Stimulated activated effector memory CD8-positive, alpha-beta T cell treated with anti-CD3 and anti-CD28 coated beads, Interleukin-12 subunit alpha, Interleukin-12 subunit beta, amount 100 ng/mL, for 72 hours (primary cell): ENCODE measurements around the gene PCBP3.

Source experiments
- ATAC-seq: fragments of 150-1000 bp; cut with Tn5 transposase; 2 replicates; pipeline ENCODE4 v1.10.0; 2021
- DNase-seq, 2 donors: peaks; one replicate each; pipeline ENCODE4 v3.0.0; 2021 to 2022; ENCODE audit warnings: low spot score in 2 of 2
- H3K27ac Mint-ChIP-seq: one replicate; pipeline ENCODE4 v1.8.0; 2022; ENCODE audit warnings: mild to moderate bottlenecking, mixed read lengths
- H3K36me3 Mint-ChIP-seq: one replicate; pipeline ENCODE4 v1.8.0; 2022; ENCODE audit warnings: mild to moderate bottlenecking, mixed read lengths
- H3K4me1 Mint-ChIP-seq: one replicate; pipeline ENCODE4 v1.8.0; 2022; ENCODE audit warnings: mixed read lengths
- H3K4me3 Mint-ChIP-seq: one replicate; pipeline ENCODE4 v1.8.0; 2022; ENCODE audit warnings: mild to moderate bottlenecking, mixed read lengths
- H3K9me3 Mint-ChIP-seq: one replicate; pipeline ENCODE4 v1.8.0; 2022; ENCODE audit warnings: mixed read lengths

Gene PCBP3

DNA sequence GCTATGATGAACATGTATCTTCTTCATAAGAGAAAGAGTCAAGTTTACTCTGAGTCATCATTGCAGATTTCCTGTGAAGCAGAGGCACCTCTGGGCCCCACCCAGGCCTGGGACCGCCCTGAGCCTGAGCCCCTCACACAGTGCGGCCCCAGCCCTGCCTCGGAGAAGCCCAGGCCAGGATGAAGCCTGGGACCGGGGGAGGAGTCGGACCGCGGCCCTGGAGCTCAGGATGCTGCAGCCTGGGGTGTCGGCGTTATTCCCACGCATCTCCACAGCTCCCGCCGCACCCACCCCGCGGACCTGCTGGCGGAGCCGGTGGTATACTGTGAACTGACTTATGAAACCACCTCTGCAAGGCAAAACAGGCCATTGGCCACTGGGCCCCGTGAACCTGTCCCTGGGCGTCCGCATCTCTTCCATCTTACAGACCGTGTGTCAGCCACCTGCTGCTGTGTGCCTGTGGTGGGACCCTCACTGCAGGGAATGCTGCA is 335.7 kb downstream of the PCBP3 start:
- no peaks in the 10 kb centered on the region for H3K9me3 Mint-ChIP-seq

DNA sequence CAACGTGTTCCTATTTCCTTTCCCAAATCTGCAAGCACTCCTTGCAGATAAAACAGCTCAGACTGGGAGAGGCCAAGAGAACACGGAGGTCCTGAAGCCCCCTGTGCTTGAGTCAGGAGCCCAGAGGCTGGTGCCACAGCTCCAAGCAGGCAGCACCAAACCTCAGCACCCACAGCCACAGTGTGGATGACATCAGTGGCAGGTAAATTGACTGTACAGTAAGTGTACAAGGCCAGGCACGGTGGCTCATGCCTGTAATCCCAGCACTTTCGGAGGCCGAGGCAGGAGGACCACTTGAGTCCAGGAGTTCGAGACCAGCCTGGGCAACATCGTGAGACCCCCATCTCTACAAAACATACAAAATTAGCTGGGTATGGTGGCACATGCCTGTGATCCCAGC is 336.1 kb downstream of the PCBP3 start:
- ATAC-seq: peak; percentile 62
- Mint-ChIP-seq H3K4me3 (no peak overlapping the region), H3K4me1 (peaks cover 23% of the 10 kb centered on the region), H3K9me3 (peaks cover 3% of the 10 kb centered on the region), H3K36me3 (no peaks in the 10 kb centered on the region), H3K27ac (no peak overlapping the region)
- DNase-seq: no peak

More for the DNA sequence above, 335.7 kb downstream of the PCBP3 start:
- Mint-ChIP-seq H3K4me1 (peaks cover 23% of the 10 kb centered on the region), H3K27ac (no peak overlapping the region), H3K4me3 (no peak overlapping the region), H3K36me3 (no peaks in the 10 kb centered on the region)
- DNase-seq (no peak), ATAC-seq (peak; percentile 61)

DNA sequence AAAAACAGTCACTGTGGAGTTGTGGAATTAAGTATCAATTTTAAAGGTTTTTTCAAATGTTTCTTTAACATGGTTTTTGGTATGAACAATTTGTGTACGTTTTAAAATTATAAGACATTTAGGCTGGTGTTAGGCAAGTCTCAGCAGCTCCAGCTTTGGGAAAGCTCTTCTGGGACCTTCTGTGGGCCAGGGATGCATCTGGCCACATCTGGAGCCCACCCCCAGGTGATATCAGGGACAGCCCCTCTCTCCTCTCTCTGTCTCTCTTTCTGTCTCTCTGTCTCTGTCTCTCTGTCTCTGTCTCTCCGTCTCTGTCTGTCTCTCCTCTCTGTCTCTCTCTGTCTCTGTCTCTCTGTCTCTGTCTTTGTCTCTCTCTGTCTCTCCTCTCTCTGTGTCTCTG is 336.7 kb downstream of the PCBP3 start:
- no peak for ATAC-seq
- DNase-seq: no peak
- Mint-ChIP-seq H3K36me3 (no peaks in the 10 kb centered on the region), H3K4me3 (no peak overlapping the region), H3K4me1 (peaks cover 22% of the 10 kb centered on the region), H3K9me3 (peaks cover 3% of the 10 kb centered on the region), H3K27ac (no peak overlapping the region)

DNA sequence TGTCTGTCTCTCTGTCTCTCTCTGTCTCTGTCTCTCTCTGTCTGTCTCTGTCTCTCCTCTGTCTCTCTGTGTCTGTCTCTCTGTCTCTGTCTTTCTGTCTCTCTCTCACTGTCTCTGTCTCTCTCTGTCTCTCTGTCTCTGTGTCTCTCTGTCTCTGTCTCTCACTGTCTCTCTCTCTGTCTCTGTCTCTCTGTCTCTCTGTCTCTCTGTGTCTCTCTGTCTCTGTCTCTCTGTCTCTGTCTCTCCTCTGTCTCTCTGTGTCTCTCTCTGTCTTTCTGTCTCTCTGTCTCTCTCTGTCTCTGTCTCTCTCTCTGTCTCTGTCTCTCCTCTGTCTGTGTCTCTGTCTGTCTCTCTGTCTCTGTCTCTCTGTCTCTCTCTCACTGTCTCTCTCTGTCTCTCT is 337.2 kb downstream of the PCBP3 start:
- ATAC-seq: no peak
- Mint-ChIP-seq H3K27ac (no peak overlapping the region), H3K4me3 (no peak overlapping the region), H3K4me1 (peaks cover 18% of the 10 kb centered on the region), H3K9me3 (peaks cover 3% of the 10 kb centered on the region), H3K36me3 (no peaks in the 10 kb centered on the region)
- DNase-seq: no peak

DNA sequence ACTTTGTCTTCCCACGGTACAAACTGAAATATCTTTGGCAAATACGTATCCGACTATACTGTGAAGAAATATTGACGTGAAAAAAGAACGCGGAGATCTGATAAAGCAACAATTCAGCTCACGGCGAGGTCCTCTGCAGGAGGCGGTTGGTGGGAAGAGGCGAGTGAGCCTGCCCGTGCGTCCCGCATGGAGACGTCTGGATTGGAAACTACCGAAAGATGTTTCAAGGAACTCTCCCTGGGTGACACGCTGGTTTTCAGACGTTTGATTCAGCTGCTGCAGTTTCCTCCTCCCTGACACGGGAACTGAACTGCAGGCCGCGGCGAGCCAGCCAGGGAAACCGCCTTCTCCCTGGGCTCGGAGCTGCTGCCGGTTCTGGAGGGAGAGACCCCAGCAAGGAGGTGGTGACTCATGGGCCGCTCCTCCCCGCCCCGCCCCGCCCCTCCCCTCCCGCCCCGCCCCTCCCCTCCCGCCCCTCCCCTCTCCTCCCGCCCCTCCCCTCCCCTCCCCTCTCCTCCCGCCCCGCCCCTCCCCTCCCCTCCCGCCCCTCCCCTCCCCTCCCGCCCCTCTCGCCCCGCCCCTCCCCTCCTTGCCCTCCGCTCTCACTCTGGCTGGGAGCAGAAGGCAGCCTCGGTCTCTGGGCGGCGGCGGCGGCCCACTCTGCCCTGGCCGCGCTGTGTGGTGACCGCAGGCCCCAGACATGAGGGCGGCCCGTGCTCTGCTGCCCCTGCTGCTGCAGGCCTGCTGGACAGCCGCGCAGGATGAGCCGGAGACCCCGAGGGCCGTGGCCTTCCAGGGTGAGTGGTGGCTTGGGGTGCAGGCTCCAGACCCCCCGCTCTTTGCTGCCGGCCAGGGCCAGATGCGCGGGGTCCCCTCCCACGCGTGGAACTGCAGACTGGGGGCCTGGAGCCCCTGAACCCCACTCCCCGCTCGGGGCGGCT is 337.9 kb downstream of the PCBP3 start, which contains the start of gene COL6A1:
COL6A1 (plus strand) TSS at position 620 of the 941 bp plus-strand sequence; CDS start at position 701, 81 bp downstream.
- Mint-ChIP-seq H3K27ac (no peak within 1 kb of the TSS), H3K4me1 (peaks cover 16% of the 10 kb centered on the region)
- peak; percentile 54 for ATAC-seq

DNA sequence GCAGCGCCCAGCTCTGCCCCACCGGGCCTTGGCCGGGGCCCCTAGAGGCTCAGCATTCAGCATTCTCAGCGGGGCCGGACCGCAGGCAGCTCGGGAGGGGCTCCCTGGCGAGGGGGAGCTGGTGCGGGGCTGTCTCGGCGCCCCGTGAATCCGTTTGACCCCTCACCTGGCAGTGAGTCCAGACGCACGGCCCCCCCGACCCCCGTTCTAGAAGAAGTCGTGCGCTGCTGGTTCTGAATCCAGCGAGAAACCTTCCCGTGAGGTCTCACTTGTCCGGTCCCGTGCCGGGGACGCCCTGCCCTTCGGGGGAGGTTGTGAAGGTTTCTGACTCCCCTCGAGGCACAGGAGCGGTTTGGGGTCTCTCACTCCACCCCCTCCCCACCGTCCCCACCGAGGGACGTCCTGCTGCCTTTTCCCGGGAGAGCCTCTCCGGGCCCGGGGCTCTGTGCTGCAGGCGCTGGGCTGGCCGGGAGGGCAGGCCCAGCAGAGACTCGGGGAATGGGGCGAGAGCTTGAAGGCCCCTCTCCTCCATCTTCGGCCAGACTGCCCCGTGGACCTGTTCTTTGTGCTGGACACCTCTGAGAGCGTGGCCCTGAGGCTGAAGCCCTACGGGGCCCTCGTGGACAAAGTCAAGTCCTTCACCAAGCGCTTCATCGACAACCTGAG is 338.7 kb downstream of the PCBP3 start:
- no peak overlapping the region for H3K4me3 Mint-ChIP-seq
- H3K27ac Mint-ChIP-seq: no peak overlapping the region
- peaks cover 3% of the 10 kb centered on the region for H3K9me3 Mint-ChIP-seq
- H3K4me1 Mint-ChIP-seq: peaks cover 16% of the 10 kb centered on the region
- peak; percentile 12 for ATAC-seq
- no peak for DNase-seq
- no peaks in the 10 kb centered on the region for H3K36me3 Mint-ChIP-seq

More for the DNA sequence above, 337.9 kb downstream of the PCBP3 start, which contains the start of gene COL6A1:
- Mint-ChIP-seq H3K36me3 (no peaks in the 10 kb centered on the region), H3K9me3 (peaks cover 3% of the 10 kb centered on the region), H3K4me3 (no peak within 1 kb of the TSS)
- peak in 1 of 2 donors; percentile 78 for DNase-seq

DNA sequence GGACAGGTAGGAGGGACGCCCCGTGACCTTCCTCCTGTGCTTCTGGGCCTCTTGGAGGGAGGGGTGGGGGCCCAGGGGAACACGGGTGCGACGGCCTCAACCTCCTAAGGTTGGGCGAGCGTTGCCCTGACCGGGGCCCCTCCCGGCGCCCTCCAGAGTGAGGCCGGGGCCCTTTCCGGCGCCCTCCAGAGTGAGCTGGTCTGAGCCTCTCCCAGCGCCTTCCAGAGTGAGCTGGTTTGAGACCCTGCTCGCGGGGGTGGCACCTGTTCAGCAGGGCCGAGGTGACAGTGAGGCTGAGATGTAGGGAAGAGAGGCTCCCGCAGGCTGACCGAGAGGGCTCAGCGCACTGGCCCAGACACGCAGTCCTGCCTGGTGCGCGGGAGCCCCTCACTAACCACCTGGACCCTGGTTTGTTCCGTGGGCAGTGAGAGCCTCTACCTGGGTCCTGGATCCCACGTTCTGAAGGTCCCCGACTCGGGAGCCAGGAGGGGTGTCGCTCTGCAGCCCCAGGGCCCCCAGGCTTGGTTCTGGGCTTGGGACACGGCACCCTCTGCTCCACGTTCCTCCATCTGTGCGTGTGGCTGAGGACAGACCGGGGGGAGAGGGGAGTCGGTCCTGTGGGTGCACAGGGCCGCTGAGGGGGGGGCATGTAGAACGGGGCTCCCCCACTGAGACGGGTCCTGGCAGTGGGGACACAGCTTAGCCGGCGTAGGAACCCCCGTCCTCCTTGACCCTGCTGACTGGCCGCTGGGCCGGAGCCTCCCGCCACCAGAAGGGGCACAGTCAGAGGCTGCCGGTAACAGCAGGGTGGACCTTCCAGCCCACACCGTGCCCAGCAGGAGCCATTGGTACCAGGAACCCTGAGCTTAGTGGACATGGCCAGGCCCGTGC is 339.5 kb downstream of the PCBP3 start:
- peaks cover 16% of the 10 kb centered on the region for H3K4me1 Mint-ChIP-seq
- no peak for DNase-seq
- H3K4me3 Mint-ChIP-seq: no peak overlapping the region
- no peak for ATAC-seq
- no peak overlapping the region for H3K27ac Mint-ChIP-seq
- no peaks in the 10 kb centered on the region for H3K36me3 Mint-ChIP-seq
- H3K9me3 Mint-ChIP-seq: peaks cover 3% of the 10 kb centered on the region

DNA sequence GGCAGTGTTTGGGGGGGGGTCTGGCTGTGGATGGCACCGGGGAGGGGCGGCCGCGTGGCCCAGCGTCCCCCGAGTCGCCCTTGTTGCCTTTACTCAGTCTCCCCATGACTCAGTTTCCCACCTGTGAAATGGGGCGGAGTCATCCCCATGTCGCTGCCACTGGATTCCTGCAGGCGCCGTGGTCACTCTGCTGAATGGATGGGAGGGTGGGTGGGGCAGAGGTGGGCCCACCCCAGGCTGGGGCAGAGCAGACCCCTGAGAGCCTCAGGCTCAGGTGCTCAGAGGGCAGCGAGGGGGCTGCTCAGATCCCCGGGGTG is 340.1 kb downstream of the PCBP3 start:
- peaks cover 16% of the 10 kb centered on the region for H3K4me1 Mint-ChIP-seq
- peaks cover 3% of the 10 kb centered on the region for H3K9me3 Mint-ChIP-seq
- no peak overlapping the region for H3K27ac Mint-ChIP-seq
- H3K36me3 Mint-ChIP-seq: no peaks in the 10 kb centered on the region
- DNase-seq (no peak), ATAC-seq (no peak)
- H3K4me3 Mint-ChIP-seq: no peak overlapping the region

DNA sequence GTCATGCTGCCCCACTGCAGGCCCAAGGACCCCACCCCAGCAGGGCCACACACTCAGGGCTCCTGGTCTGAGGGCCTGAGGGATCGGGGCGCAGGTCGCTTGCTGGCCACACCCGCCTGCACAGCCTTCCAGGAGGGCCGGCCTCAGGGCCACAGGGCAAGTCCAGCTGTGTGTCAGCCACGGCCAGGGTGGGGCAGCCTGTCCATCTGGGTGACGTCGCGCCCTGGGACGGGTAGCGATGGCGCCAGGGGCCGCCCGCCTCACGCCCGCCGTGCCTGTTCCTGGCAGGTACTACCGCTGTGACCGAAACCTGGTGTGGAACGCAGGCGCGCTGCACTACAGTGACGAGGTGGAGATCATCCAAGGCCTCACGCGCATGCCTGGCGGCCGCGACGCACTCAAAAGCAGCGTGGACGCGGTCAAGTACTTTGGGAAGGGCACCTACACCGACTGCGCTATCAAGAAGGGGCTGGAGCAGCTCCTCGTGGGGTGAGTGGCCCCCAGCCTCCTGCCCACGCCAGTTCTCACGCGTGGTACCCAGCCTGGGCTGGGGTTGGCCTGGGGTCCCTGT is 340.5 kb downstream of the PCBP3 start:
- Mint-ChIP-seq H3K27ac (no peak overlapping the region), H3K36me3 (no peaks in the 10 kb centered on the region), H3K4me1 (peaks cover 16% of the 10 kb centered on the region), H3K9me3 (peaks cover 3% of the 10 kb centered on the region), H3K4me3 (no peak overlapping the region)
- DNase-seq (no peak), ATAC-seq (no peak)

DNA sequence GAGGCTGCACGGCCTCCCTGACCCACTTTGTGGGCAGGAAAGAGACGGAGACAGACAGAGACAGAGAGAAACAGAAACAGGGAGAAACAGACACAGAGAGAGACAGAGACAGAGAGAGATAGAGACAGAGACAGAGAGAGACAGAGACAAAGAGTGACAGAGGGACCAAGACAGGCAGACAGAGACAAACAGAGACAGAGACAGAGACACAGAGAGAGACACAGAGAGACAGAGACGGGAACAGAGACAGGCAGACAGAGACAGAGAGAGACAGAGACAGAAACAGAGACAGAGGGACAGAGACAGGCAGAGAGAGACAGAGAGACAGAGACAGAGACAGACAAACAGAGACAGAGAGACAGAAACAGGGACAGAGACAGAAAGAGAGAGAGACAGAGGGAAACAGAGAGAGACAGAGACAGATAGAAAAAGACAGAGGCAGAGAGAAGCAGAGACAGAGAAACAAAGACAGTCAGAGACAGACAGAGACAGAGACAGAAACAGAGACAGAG is 341.1 kb downstream of the PCBP3 start:
- no peak for ATAC-seq
- no peak overlapping the region for H3K4me3 Mint-ChIP-seq
- H3K4me1 Mint-ChIP-seq: peaks cover 12% of the 10 kb centered on the region
- H3K9me3 Mint-ChIP-seq: peaks cover 3% of the 10 kb centered on the region
- H3K27ac Mint-ChIP-seq: no peak overlapping the region
- no peak for DNase-seq
- H3K36me3 Mint-ChIP-seq: no peaks in the 10 kb centered on the region

DNA sequence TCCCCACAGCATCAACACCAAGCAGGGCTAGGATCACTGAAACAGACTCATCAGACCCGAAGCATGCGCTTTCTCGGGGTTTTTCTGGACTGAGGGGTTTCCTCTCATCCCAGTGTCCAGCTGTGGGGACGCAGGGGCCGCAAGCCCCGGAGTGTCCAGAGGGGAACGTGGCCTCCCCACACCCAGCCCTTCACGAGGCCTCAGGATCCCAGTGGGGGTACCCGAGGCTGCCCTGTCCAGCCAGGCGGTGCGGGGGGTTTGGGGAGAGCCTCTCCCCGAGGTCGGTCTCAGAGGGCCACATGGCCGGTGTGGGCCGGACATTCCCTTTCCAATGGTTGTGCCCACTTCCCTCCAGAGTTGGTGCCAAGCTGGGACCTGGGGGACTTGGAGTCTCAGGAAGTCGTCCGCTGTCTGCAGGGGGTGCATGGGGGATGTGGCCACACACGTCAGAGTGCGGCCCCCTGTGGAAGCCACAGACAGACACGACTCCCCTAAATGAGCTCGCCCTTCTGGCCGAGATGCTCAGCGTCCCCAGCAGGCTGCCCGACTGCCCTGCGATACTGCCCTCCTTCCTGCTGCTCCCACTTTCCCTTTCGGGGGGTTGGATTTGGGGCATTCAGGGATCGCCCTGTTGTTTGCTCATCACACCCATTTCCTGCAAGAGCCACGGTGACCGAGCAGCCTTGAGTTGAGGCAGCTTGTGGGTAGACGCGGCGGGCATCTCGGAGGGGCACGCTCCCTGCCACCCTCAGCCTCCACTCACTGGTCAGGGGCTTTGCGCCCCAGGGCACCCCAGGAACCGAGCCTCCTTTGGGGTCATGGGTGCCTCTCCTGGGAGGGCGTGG is 342.2 kb downstream of the PCBP3 start:
- Mint-ChIP-seq H3K36me3 (no peaks in the 10 kb centered on the region), H3K4me1 (peaks cover 10% of the 10 kb centered on the region), H3K9me3 (peaks cover 3% of the 10 kb centered on the region), H3K4me3 (no peak overlapping the region), H3K27ac (no peak overlapping the region)
- ATAC-seq: no peak
- DNase-seq: no peak

DNA sequence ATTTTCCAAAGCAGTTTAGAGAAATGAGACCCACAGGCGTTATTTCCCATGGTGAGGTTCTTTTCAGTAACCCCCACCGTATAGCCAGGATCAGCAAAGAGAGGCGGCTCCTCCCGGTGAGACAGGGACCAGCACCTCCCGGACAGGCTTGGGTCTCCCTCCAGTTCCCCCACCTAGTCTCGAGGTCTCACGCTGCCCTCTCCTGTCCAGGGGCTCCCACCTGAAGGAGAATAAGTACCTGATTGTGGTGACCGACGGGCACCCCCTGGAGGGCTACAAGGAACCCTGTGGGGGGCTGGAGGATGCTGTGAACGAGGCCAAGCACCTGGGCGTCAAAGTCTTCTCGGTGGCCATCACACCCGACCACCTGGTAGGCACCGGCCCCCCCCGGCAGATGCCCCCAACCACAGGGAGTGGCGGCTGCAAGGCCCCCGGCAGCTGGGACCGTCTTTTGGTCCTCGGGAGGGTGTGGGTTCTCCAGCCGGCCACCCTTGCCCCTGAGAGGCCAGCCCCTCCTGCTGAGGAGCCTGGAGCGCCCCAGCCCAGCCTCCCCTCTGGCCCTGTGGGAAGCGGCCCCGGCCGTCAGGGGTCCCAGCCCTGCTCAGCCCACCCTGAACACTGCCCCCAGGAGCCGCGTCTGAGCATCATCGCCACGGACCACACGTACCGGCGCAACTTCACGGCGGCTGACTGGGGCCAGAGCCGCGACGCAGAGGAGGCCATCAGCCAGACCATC is 343.0 kb downstream of the PCBP3 start:
- peaks cover 10% of the 10 kb centered on the region for H3K4me1 Mint-ChIP-seq
- peaks cover 3% of the 10 kb centered on the region for H3K9me3 Mint-ChIP-seq
- DNase-seq (no peak), ATAC-seq (no peak)
- H3K4me3 Mint-ChIP-seq: no peak overlapping the region
- H3K36me3 Mint-ChIP-seq: no peaks in the 10 kb centered on the region
- no peak overlapping the region for H3K27ac Mint-ChIP-seq

DNA sequence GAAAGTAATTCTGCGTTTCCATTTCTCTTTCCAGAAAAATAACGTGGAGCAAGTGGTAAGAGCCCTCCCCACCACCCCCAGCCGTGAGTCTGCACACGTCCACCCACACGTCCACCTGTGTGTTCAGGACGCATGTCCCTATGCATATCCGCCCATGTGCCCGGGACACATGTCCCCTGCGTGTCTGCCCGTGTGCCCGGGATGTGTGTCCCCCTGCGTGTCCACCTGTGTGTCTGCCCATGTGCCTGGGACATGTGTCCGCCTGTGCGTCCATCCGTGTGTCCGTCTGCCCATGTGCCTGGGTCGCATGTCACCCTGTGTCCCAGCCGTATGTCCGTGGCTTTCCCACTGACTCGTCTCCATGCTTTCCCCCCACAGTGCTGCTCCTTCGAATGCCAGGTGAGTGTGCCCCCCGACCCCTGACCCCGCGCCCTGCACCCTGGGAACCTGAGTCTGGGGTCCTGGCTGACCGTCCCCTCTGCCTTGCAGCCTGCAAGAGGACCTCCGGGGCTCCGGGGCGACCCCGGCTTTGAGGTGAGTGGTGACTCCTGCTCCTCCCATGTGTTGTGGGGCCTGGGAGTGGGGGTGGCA is 343.7 kb downstream of the PCBP3 start:
- H3K4me1 Mint-ChIP-seq: peaks cover 10% of the 10 kb centered on the region
- H3K4me3 Mint-ChIP-seq: no peak overlapping the region
- ATAC-seq (no peak), DNase-seq (no peak)
- H3K36me3 Mint-ChIP-seq: no peaks in the 10 kb centered on the region
- peaks cover 3% of the 10 kb centered on the region for H3K9me3 Mint-ChIP-seq
- H3K27ac Mint-ChIP-seq: no peak overlapping the region
